HG02884 (cell line): ENCODE results near the gene TAL1.
"Not testable (repeated sequence)": the region's sequence is repeated elsewhere in the genome, so short reads cannot be mapped to it uniquely, and the experiment has no call there.

Experiments
- ATAC-seq: cut with Tn5 transposase; IDR thresholded peaks from one replicate; pipeline ENCODE4 v1.9.1; 2021; ENCODE audit warnings: mild to moderate bottlenecking, moderate library complexity; ENCODE audit not compliant: unreplicated experiment

TAL1 gene

GRCh38 chr1:47213230-47213963, 18.6 kb downstream of the TAL1 start:
- ATAC-seq = no peak

GRCh38 chr1:47212636-47213229, 19.3 kb downstream of the TAL1 start:
- no peak for ATAC-seq

- no peak for ATAC-seq
Measured at GRCh38 chr1:47211796-47212269, 20.2 kb downstream of the TAL1 start.

GRCh38 chr1:47210666-47211065, 21.4 kb downstream of the TAL1 start:
- ATAC-seq = no peak

GRCh38 chr1:47209725-47210325, 22.2 kb downstream of the TAL1 start:
- ATAC-seq = no peak

- no peak for ATAC-seq
Measured at GRCh38 chr1:47209091-47209490, 22.9 kb downstream of the TAL1 start.

- ATAC-seq = no peak
Measured at GRCh38 chr1:47208374-47208850, 23.6 kb downstream of the TAL1 start.

- ATAC-seq = no peak
Measured at GRCh38 chr1:47207803-47208373, 24.1 kb downstream of the TAL1 start.

GRCh38 chr1:47205918-47206317, 26.1 kb downstream of the TAL1 start:
- no peak for ATAC-seq

GRCh38 chr1:47203504-47203903, 28.5 kb downstream of the TAL1 start:
- not testable (repeated sequence) for ATAC-seq

- no peak for ATAC-seq
Measured at GRCh38 chr1:47201179-47201578, 30.8 kb downstream of the TAL1 start.

GRCh38 chr1:47198214-47198613, 33.8 kb downstream of the TAL1 start:
- no peak for ATAC-seq

GRCh38 chr1:47196622-47197021, 35.4 kb downstream of the TAL1 start:
- no peak for ATAC-seq

- ATAC-seq = not testable (repeated sequence)
Measured at GRCh38 chr1:47195981-47196380, 36.0 kb downstream of the TAL1 start.

GRCh38 chr1:47194311-47194710, 37.7 kb downstream of the TAL1 start:
- ATAC-seq = no peak

GRCh38 chr1:47193496-47193895, 38.5 kb downstream of the TAL1 start:
- not testable (repeated sequence) for ATAC-seq

GRCh38 chr1:47192458-47193384, 39.3 kb downstream of the TAL1 start:
- no peak for ATAC-seq

- ATAC-seq = no peak
Measured at GRCh38 chr1:47191940-47192457, 40.0 kb downstream of the TAL1 start.

GRCh38 chr1:47190857-47191256, 41.2 kb downstream of the TAL1 start:
- ATAC-seq = no peak

- ATAC-seq = no peak
Measured at GRCh38 chr1:47190509-47190855, 41.5 kb downstream of the TAL1 start.
